ENCODE data around the gene DDX20.

DNA sequence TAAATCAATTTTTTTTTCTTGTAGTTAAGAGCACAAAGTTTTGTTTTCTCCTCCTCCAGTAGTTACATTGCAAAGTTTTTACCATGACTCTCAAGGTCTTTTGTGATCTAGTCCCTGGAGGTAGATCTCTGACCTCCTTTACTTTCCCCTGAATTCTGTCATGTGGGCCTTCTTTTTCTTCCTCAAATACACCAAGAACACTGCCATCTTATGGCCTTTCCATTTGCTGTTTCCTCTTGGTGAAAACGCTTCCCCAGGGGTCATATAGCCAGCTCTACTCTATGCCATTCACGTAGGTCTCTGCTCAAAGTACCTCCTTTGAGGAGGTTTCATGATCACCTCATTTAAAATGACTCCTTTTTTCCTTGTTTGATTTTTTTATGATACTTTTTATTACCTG is 2.7 kb downstream of the DDX20 start:
- TF ChIP-seq POLR2A (IDR thresholded peaks at IDR 0.05; ENCODE audit: low read depth, low read length), result no peak
- no peak for TF ChIP-seq TAF1 (IDR thresholded peaks at IDR 0.05; ENCODE audit: low read depth, low read length)
- TF ChIP-seq POLR2AphosphoS5 (IDR thresholded peaks at IDR 0.05; ENCODE audit: low read depth, low read length), result no peak
- no peak for TF ChIP-seq SPI1 (IDR thresholded peaks at IDR 0.05; ENCODE audit: low read depth, low read length)
- TF ChIP-seq POU2F2 (IDR thresholded peaks at IDR 0.05; ENCODE audit: low read depth, low read length), result no peak
- TF ChIP-seq PAX5 (IDR thresholded peaks at IDR 0.05; ENCODE audit: insufficient read depth, low read length, severe bottlenecking), result no peak

All from GM12891 (cell line).